OCI-LY7 (cell line): ENCODE results near the gene DMRT3. TPM values are rescaled to one million over a fixed set of nuclear protein-coding genes. Genes with fewer than 3 reads are reported as not detected.

Source experiments
- Bru-seq: library from RNA; stranded (reverse); fragments of 400-500 nt; gene quantifications from one replicate; lab custom pipeline; 2021; lab: Mats Ljungman, UMichigan
- BruChase-seq, 2 experiments: library from RNA; stranded (reverse); fragments of 400-500 nt; gene quantifications; one replicate each; lab custom pipeline; 2021; lab: Mats Ljungman, UMichigan
- BruUV-seq: library from RNA; stranded (reverse); fragments of 400-500 nt; replicated peaks from 2 replicates; lab custom pipeline; 2021; lab: Mats Ljungman, UMichigan
- CTCF ChIA-PET: fragments of 300-600 bp; sonication (Branson Sonifier 250); formaldehyde crosslinking; loops from one replicate; lab custom pipeline; 2022; ENCODE audit warnings: antibody characterized with exemption; ENCODE audit not compliant: unreplicated experiment; lab: Charles Lee
- POLR2A ChIA-PET: fragments of 300-600 bp; sonication (Branson Sonifier 250); formaldehyde crosslinking; loops from one replicate; lab custom pipeline; 2022; ENCODE audit warnings: antibody characterized with exemption; lab: Charles Lee
- DNase-seq: peaks from one replicate; pipeline ENCODE4 v3.0.0-alpha.2; 2015; ENCODE audit warnings: low spot score
- H2AFZ ChIP-seq: fragments of 200-600 bp; sonication (generic), shearing (Covaris generic); 2 replicates; pipeline ENCODE4 v1.6.1; 2014; ENCODE audit warnings: mild to moderate bottlenecking, antibody characterized with exemption, low read length, moderate library complexity
- H3K27ac ChIP-seq: fragments of 200-600 bp; sonication (generic); 2 replicates; pipeline ENCODE4 v1.5.1; 2014; ENCODE audit warnings: mixed run types, low read depth, mild to moderate bottlenecking, moderate library complexity, low read length, inconsistent platforms; ENCODE audit not compliant: poor library complexity, severe bottlenecking
- H3K36me3 ChIP-seq: fragments of 200-600 bp; sonication (generic); 2 replicates; pipeline ENCODE4 v1.6.1; 2014; ENCODE audit warnings: mild to moderate bottlenecking, antibody characterized with exemption, low read length, moderate library complexity, mixed read lengths; ENCODE audit not compliant: insufficient read depth
- H3K4me1 ChIP-seq: fragments of 200-600 bp; sonication (generic); 2 replicates; pipeline ENCODE4 v1.5.1; 2014; ENCODE audit warnings: mild to moderate bottlenecking, low read length; ENCODE audit not compliant: insufficient read depth, poor library complexity, severe bottlenecking
- H3K4me2 ChIP-seq: fragments of 200-600 bp; sonication (generic); 2 replicates; pipeline ENCODE4 v1.6.1; 2014; ENCODE audit warnings: mild to moderate bottlenecking, low read length
- H3K4me3 ChIP-seq: fragments of 200-600 bp; sonication (generic); 2 replicates; pipeline ENCODE4 v1.5.1; 2014; ENCODE audit warnings: mild to moderate bottlenecking, low read depth, low read length; ENCODE audit not compliant: poor library complexity, severe bottlenecking
- H3K79me2 ChIP-seq: fragments of 200-600 bp; sonication (generic); 2 replicates; pipeline ENCODE4 v1.6.1; 2016; ENCODE audit warnings: low read depth, mild to moderate bottlenecking, low read length, moderate library complexity, mixed read lengths; ENCODE audit not compliant: insufficient read depth
- H3K9me2 ChIP-seq: fragments of 200-600 bp; sonication (generic); 2 replicates; pipeline ENCODE4 v1.6.1; 2016; ENCODE audit warnings: mild to moderate bottlenecking, low read length, mixed read lengths; ENCODE audit not compliant: insufficient read depth
- H3K9me3 ChIP-seq: fragments of 200-600 bp; sonication (generic); 2 replicates; pipeline ENCODE4 v1.6.1; 2014; ENCODE audit warnings: mild to moderate bottlenecking, mixed run types, low read length, mixed read lengths
- H4K20me1 ChIP-seq: fragments of 200-600 bp; sonication (generic); 2 replicates; pipeline ENCODE4 v1.6.1; 2014; ENCODE audit warnings: mild to moderate bottlenecking, antibody characterized with exemption, low read length, moderate library complexity, mixed read lengths; ENCODE audit not compliant: insufficient read depth
- CTCF ChIP-seq: fragments of 200-600 bp; sonication (generic); conservative IDR thresholded peaks from 2 replicates; pipeline ENCODE4 v1.5.1; 2014; ENCODE audit warnings: mild to moderate bottlenecking, antibody characterized with exemption, low read length, moderate library complexity, mixed read lengths
- EZH2phosphoT487 ChIP-seq: fragments of 200-600 bp; sonication (generic); IDR thresholded peaks from 2 replicates; pipeline ENCODE4 v1.6.1; 2018; ENCODE audit warnings: low read depth, borderline replicate concordance, mild to moderate bottlenecking, mixed run types, antibody characterized with exemption, low read length, moderate library complexity, mixed read lengths
- intact Hi-C: fragments of 100-400 bp; cut with micrococcal nuclease; formaldehyde crosslinking; loops from one replicate; pipeline ENCODE4 v1.10.0; 2022; ENCODE audit not compliant: unreplicated experiment
- long read RNA-seq: library from polyadenylated mRNA; stranded (forward); transcript quantifications from one replicate; pipeline ENCODE4 v2.0.0, GENCODE V29; 2022
- total RNA-seq, 2 experiments: library from RNA; depleted of rRNA in 1 of 2; stranded (reverse); fragments of >200 nt in 1 of 2; shearing (Covaris generic) in 1 of 2; gene quantifications; 2 replicates each; pipeline ENCODE4 v1.2.3, GENCODE V29; 2014 to 2022

The DMRT3 gene
- total RNA-seq (2014; rRNA removed; shearing (Covaris generic)) (not detected in 2 replicates), total RNA-seq (2022) (not detected in 2 replicates), Bru-seq, nascent RNA (not detected), BruChase-seq, experiment 1, labeled RNA remaining after a 6-hour chase (not detected), BruChase-seq, experiment 2, labeled RNA remaining after a 2-hour chase (not detected)
- long read RNA-seq = 0 reads

- CTCF ChIA-PET = no interaction called here
- H3K4me1 ChIP-seq = no peaks in the 10 kb centered on the region
- no peak for DNase-seq
- POLR2A ChIA-PET = no interaction called here
- intact Hi-C loops = no loop called here
- no peak for TF ChIP-seq CTCF
- no peak for TF ChIP-seq EZH2phosphoT487
- H3K79me2 ChIP-seq = no peaks in the 10 kb centered on the region
- no peak within 1 kb of the TSS for H2AFZ ChIP-seq
- no peak within 1 kb of the TSS for H3K4me3 ChIP-seq
- no peak within 1 kb of the TSS for H3K4me2 ChIP-seq
- H4K20me1 ChIP-seq = no peaks in the 10 kb centered on the region
- no peak within 1 kb of the TSS for H3K27ac ChIP-seq
- no peaks in the 10 kb centered on the region for H3K9me2 ChIP-seq
- H3K9me3 ChIP-seq = no peaks in the 10 kb centered on the region
- no TSS peak for BruUV-seq
- H3K36me3 ChIP-seq = no peaks in the 10 kb centered on the region
These were observed at the start of gene DMRT3 for GRCh38 chr9:976258-976942. DMRT3 (plus strand) TSS chr9:976655; CDS start chr9:977002, 347 bp downstream.

- no peak for TF ChIP-seq EZH2phosphoT487
- TF ChIP-seq CTCF = no peak
- no peak overlapping the region for H3K27ac ChIP-seq
- no peaks in the 10 kb centered on the region for H3K9me3 ChIP-seq
- DNase-seq = no peak
- CTCF ChIA-PET = no interaction called here
- no peaks in the 10 kb centered on the region; the same call in 1 of the 2 replicates for H3K9me2 ChIP-seq
- H3K4me1 ChIP-seq = no peaks in the 10 kb centered on the region
- H3K79me2 ChIP-seq = no peaks in the 10 kb centered on the region
- no peaks in the 10 kb centered on the region for H4K20me1 ChIP-seq
- BruUV-seq = no TSS peak
- POLR2A ChIA-PET = interaction anchor here (0.6 to 0.8 kb wide), 3 partner anchors 10 to 38 kb away, joined by 3 read pairs; no protein-coding TSS in a partner anchor
- no peak overlapping the region for H3K4me3 ChIP-seq
- H3K36me3 ChIP-seq = no peaks in the 10 kb centered on the region
- H2AFZ ChIP-seq = no peak overlapping the region
- intact Hi-C loops = no loop called here
- no peak overlapping the region for H3K4me2 ChIP-seq
These were observed 49.5 kb upstream of the DMRT3 start for GRCh38 chr9:926976-927375.
